Activated CD4-positive, alpha-beta T cell treated with anti-CD3 and anti-CD28 coated beads, Interleukin-2, amount 10 ng/mL, durations not matched to agents 7 days and 5 days (primary cell): Measurements from ENCODE around the gene CROCC. TPM values are rescaled to one million over a fixed set of nuclear protein-coding genes. Genes with fewer than 3 reads are reported as not detected.

ENCODE experiments used
- CTCF ChIA-PET: fragments of 350-600 bp; sonication (Branson Sonifier 250); formaldehyde crosslinking; loops from one replicate; lab custom pipeline; 2021; ENCODE audit warnings: antibody characterized with exemption; lab: Charles Lee
- POLR2A ChIA-PET: fragments of 350-600 bp; sonication (Branson Sonifier 250); formaldehyde crosslinking; loops from one replicate; lab custom pipeline; 2021; ENCODE audit warnings: antibody characterized with exemption; lab: Charles Lee
- DNase-seq: peaks from one replicate; pipeline ENCODE4 v3.0.0-alpha.2; 2020
- H3K27ac Mint-ChIP-seq: one replicate; pipeline ENCODE4 v1.8.0; 2021; ENCODE audit warnings: mild to moderate bottlenecking, moderate library complexity, mixed read lengths
- H3K27me3 Mint-ChIP-seq: one replicate; pipeline ENCODE4 v1.8.0; 2021; ENCODE audit warnings: mixed read lengths
- H3K36me3 Mint-ChIP-seq: one replicate; pipeline ENCODE4 v1.8.0; 2021; ENCODE audit warnings: low read depth, mixed read lengths
- H3K4me1 Mint-ChIP-seq: one replicate; pipeline ENCODE4 v1.8.0; 2021; ENCODE audit warnings: mixed read lengths
- H3K4me3 Mint-ChIP-seq: one replicate; pipeline ENCODE4 v1.8.0; 2021; ENCODE audit warnings: mild to moderate bottlenecking, moderate library complexity, mixed read lengths
- H3K9me3 Mint-ChIP-seq: one replicate; pipeline ENCODE4 v1.8.0; 2021; ENCODE audit warnings: mixed read lengths
- total RNA-seq, 2 experiments: library from RNA; stranded (reverse); gene quantifications; one replicate each; pipeline ENCODE4 v1.2.3, GENCODE V29; 2021

CROCC gene
- total RNA-seq, 2 experiments from 2014 or later, result 30.7 to 37.3 TPM

DNA sequence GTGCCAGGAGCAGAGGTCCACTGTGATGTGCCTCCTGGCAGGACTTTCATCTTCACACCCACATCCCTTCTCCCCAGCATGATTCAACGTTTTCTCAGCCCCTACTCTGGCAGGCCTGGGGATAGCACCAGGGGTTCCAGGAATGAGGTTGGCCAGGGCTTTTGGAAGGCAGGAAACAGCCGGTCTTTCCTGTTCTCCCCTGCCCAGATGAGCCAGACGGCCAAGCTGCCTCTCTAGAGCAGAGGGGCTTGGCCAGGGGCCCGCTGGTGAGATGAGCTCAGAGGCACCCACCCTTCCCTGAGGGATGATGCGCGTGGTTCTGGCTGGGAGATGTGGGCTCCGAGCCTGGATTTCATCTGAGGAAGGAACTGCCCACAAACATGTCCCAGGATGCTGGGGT lies 63.0 kb downstream of the CROCC start:
- Mint-ChIP-seq H3K4me1 (peaks cover 6% of the 10 kb centered on the region), H3K4me3 (no peak overlapping the region), H3K36me3 (no peaks in the 10 kb centered on the region), H3K27me3 (peaks cover 27% of the 10 kb centered on the region), H3K9me3 (no peaks in the 10 kb centered on the region), H3K27ac (no peak overlapping the region)
- DNase-seq, result no peak
- CTCF ChIA-PET, result interaction anchor here (0.5 to 1.7 kb wide), 2 partner anchors 15 to 373 kb away, joined by 4 to 5 read pairs; no protein-coding TSS in a partner anchor
- POLR2A ChIA-PET, result no interaction called here

DNA sequence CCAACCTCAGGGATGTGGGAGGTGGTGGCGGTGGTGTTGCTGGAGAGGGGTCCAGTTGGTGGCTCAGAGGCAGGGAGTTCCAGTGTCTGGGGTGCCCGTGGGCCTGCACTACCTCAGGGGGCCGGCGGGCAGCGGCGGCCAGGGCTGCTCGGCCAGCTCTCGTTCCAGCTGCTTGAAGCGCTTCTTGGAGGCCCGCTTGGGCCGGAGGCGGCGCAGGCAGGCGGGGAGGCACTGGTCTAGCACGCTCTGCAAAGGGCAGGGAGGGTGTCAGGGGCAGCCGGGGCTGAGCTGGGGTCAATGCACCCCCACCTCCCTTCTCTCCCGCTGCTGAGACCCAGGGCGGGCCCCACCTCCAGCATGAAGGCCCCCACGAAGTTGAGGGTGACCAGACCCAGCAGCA lies 64.4 kb downstream of the CROCC start:
- H3K27me3 Mint-ChIP-seq, result peaks cover 17% of the 10 kb centered on the region
- H3K4me1 Mint-ChIP-seq, result peaks cover 1% of the 10 kb centered on the region
- ChIA-PET CTCF (interaction anchor here (0.6 to 1.9 kb wide), 4 partner anchors 10 to 26 kb away, joined by 3 to 8 read pairs (median 4); no protein-coding TSS in a partner anchor), POLR2A (no interaction called here)
- H3K36me3 Mint-ChIP-seq, result no peaks in the 10 kb centered on the region
- DNase-seq, result no peak
- H3K27ac Mint-ChIP-seq, result no peak overlapping the region
- no peak overlapping the region for H3K4me3 Mint-ChIP-seq
- no peaks in the 10 kb centered on the region for H3K9me3 Mint-ChIP-seq

DNA sequence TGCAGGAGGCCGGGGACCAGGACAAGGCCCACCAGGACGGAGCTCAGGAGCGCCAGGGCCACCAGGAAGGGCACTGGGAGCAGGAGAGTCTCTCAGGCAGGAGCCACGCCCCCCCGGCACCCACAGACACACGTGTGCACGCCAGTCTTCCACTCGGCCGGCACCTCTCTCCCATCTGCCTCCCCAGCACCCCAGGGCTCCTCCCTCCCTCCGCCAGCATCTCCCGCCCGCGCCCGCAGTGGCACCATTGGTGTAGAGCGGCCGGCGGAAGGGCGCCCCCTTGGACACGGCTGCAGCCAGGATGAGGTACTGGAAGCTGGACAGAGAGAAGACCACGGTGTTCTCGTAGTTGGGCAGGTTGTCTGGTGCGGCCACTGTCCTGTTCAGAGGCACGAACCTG lies 64.8 kb downstream of the CROCC start:
- H3K36me3 Mint-ChIP-seq, result no peaks in the 10 kb centered on the region
- no peaks in the 10 kb centered on the region for H3K9me3 Mint-ChIP-seq
- ChIA-PET CTCF (interaction anchor here (0.9 to 1.9 kb wide), 3 partner anchors 10 to 26 kb away, joined by 3 to 8 read pairs (median 5); no protein-coding TSS in a partner anchor), POLR2A (no interaction called here)
- no peak for DNase-seq
- peaks cover 13% of the 10 kb centered on the region for H3K27me3 Mint-ChIP-seq
- H3K27ac Mint-ChIP-seq, result no peak overlapping the region
- no peaks in the 10 kb centered on the region for H3K4me1 Mint-ChIP-seq
- H3K4me3 Mint-ChIP-seq, result no peak overlapping the region

DNA sequence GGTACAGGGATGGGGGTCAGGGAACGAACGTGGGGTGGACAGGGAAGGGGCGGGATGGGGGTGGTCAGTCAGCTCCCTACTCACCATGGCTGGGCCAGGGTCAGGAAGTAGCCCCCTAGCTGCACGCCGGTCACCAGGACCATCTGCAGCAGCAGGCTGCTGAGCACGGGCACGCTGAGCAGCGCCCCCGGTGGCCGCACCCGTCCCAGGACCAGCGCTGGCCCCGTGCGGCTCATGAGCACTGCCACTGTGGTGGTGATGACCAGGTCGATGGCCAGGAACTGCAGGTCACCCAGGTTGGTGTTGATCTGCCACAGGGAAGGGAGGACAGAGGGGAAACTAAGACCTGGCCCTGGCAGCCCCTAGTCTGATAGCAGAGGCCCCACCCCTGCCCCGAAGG lies 65.2 kb downstream of the CROCC start:
- no peaks in the 10 kb centered on the region for H3K4me1 Mint-ChIP-seq
- DNase-seq, result no peak
- H3K27ac Mint-ChIP-seq, result no peak overlapping the region
- no peaks in the 10 kb centered on the region for H3K9me3 Mint-ChIP-seq
- H3K36me3 Mint-ChIP-seq, result no peaks in the 10 kb centered on the region
- H3K27me3 Mint-ChIP-seq, result peaks cover 10% of the 10 kb centered on the region
- ChIA-PET POLR2A (no interaction called here), CTCF (interaction anchor here (1.9 kb wide), 1 partner anchor 26 kb away, joined by 8 read pairs; no protein-coding TSS in a partner anchor)
- no peak overlapping the region for H3K4me3 Mint-ChIP-seq

DNA sequence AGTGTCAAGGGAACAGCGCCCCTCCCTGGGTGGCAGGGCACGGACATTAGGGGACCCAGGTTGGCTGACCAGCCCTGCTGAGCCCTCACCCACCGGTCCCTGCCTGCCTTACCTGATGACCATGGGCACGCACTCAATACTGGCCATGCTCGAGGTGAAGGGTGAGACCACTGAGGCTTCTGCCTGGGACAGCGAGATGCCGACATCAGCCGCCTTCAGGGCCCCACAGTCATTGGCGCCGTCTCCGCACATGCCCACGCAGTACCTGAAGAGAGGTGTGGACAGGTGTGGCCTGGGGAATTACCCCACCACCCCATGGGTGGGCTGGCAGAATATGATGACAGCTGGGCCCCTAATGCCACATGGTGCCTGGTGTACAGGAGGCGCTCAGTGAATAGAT lies 66.5 kb downstream of the CROCC start:
- Mint-ChIP-seq H3K4me3 (no peak overlapping the region), H3K4me1 (no peaks in the 10 kb centered on the region), H3K9me3 (no peaks in the 10 kb centered on the region), H3K36me3 (no peaks in the 10 kb centered on the region), H3K27ac (no peak overlapping the region), H3K27me3 (peaks cover 3% of the 10 kb centered on the region)
- ChIA-PET CTCF (interaction anchor here (1.9 kb wide), 1 partner anchor 28 kb away, joined by 8 read pairs; no protein-coding TSS in a partner anchor), POLR2A (no interaction called here)
- no peak for DNase-seq

DNA sequence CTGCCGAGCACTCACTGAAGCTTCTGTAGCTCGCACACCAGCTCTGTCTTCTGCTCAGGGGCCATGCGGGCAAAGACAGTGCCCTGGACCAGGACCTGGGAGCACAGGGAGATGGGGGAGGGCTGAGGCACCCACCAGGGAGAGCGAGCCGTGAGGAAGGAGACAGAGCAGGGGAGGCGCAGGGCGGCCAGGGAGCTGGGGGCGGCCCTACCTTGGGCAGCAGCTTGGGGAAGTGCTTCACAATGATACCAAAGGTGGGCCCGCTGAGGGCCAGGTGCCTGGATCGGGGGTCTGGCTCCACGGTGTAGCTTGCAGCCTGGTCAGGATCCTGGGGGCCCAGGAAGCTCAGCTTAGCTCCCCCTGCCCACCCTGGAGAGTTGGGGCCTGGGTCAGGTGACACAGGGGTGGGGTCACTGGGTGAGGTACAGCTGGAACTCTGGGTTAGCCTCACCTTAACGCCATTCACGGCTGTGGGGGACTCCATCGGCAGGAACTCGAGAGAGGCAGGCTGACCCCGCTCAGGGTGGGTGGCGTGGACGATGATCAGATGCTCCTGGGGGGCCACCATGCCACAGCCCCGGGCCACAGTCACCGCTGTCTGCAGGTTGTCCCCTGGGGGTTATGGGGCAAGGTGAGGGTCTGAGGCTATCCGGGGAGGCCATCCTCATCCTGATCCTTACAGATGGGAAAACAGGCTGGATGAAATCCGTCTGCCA lies 68.1 kb downstream of the CROCC start:
- Mint-ChIP-seq H3K27ac (no peak overlapping the region), H3K4me3 (no peak overlapping the region), H3K36me3 (no peaks in the 10 kb centered on the region), H3K27me3 (no peaks in the 10 kb centered on the region), H3K4me1 (no peaks in the 10 kb centered on the region), H3K9me3 (no peaks in the 10 kb centered on the region)
- CTCF ChIA-PET, result interaction anchor here (0.7 to 2.9 kb wide), 2 partner anchors 13 to 38 kb away, joined by 3 to 11 read pairs; no protein-coding TSS in a partner anchor
- no peak for DNase-seq
- POLR2A ChIA-PET, result no interaction called here

DNA sequence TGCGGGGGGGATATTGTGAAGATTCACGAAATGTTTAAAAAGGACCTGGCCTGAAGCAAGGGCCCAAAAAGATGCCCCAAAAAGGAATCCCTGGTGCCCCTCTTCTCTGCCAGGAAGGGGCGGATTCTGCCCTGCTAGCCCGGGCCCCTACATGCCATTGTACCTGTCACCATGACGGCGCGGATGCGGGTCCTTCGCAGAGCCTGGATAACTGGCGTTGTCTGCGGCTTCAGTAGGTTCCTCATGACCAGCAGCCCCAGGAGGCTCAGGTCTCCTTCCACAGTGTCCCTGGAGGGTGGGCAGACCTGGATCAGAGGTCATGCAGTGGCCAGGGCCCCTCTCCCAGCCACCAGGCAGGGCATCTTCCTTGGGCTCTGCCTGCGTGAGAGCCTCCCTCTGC lies 69.8 kb downstream of the CROCC start:
- POLR2A ChIA-PET, result no interaction called here
- no peaks in the 10 kb centered on the region for H3K27me3 Mint-ChIP-seq
- CTCF ChIA-PET, result interaction anchor here (2.0 to 2.9 kb wide), 2 partner anchors 11 to 12 kb away, joined by 5 to 11 read pairs; partner anchors contain the start of gene MFAP2
- no peak for DNase-seq
- no peak overlapping the region for H3K4me3 Mint-ChIP-seq
- no peak overlapping the region for H3K27ac Mint-ChIP-seq
- no peaks in the 10 kb centered on the region for H3K4me1 Mint-ChIP-seq
- peaks cover 2% of the 10 kb centered on the region for H3K36me3 Mint-ChIP-seq
- H3K9me3 Mint-ChIP-seq, result no peaks in the 10 kb centered on the region

DNA sequence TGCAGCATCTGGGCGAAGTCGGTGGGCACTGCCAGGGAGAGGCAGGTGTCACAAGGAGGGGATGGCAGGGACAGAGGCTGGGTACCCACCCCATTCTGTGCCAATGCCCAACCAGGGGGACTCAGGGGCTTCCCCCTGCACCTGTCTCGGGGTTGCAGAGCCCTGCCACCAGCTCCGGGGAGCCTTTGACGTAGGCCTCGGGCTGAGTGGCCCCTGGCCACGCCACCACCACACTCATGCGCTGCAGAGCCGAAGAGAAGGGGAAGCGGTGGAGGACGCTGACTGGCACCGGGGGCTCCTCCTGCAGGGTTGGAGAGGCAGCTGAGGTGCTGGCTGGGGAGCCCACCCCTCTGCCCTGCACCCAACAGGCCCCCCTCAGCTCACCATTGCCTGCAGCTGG lies 70.4 kb downstream of the CROCC start:
- H3K27ac Mint-ChIP-seq, result no peak overlapping the region
- H3K4me1 Mint-ChIP-seq, result no peaks in the 10 kb centered on the region
- no peak overlapping the region for H3K4me3 Mint-ChIP-seq
- no peaks in the 10 kb centered on the region for H3K9me3 Mint-ChIP-seq
- POLR2A ChIA-PET, result no interaction called here
- CTCF ChIA-PET, result interaction anchor here (1.1 to 2.0 kb wide), 2 partner anchors 9 to 12 kb away, joined by 3 to 5 read pairs; partner anchors contain the start of gene MFAP2
- H3K36me3 Mint-ChIP-seq, result peaks cover 2% of the 10 kb centered on the region
- no peak for DNase-seq
- H3K27me3 Mint-ChIP-seq, result no peaks in the 10 kb centered on the region

DNA sequence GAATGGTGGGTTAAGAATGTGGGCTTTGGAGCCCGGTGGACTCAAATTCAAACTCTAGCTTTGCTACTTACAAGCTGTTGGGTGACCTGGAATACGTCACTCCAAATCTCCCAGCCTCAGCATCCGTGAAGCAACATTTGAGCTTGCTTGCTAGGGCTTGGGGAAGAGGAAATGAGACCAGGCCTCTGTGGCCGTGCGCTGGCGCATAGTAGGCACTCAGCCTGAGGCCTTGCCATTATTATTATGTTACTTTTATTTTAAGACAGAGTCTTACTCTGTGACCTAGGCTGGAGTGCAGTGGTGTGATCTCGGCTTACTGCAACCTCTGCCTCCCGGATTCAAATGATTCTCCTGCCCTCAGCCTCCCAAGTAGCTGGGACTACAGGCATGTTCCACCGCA lies 70.9 kb downstream of the CROCC start:
- CTCF ChIA-PET, result interaction anchor here (1.1 to 2.0 kb wide), 2 partner anchors 8 to 13 kb away, joined by 3 to 5 read pairs; partner anchors contain the start of gene MFAP2
- POLR2A ChIA-PET, result no interaction called here

DNA sequence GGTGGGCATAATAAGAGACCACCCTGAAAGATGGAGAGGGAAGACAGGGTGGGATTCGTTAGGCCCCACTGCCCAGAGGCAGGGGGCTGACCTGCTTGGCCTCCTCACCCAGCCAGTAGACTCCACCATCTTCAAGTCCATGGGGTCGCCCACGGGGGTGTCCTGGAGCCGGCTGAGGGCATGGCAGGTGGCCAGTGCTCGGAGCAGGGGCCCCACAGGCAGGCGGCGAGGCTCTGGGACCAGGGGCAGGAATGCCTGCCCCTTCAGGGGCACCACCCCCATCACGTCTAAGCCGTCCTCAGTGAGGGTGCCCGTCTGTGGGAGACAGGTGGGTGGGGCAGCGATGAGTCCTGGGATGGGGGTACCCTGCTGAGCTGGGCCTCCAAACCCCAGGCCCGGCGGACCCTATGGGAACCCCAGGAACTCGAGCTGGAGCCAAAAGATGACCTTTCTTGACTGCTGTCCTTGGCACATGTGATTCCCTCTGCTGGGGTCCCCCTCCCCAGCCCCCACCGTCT lies 71.8 kb downstream of the CROCC start:
- Mint-ChIP-seq H3K4me3 (no peak overlapping the region), H3K9me3 (no peaks in the 10 kb centered on the region), H3K4me1 (no peaks in the 10 kb centered on the region), H3K36me3 (peaks cover 5% of the 10 kb centered on the region), H3K27me3 (no peaks in the 10 kb centered on the region), H3K27ac (no peak overlapping the region)
- DNase-seq, result no peak
- ChIA-PET POLR2A (no interaction called here), CTCF (interaction anchor here (2.0 kb wide), 1 partner anchor 13 kb away, joined by 5 read pairs; the partner anchor contains the start of gene MFAP2)

More for the DNA sequence above, 70.9 kb downstream of the CROCC start:
- Mint-ChIP-seq H3K4me1 (no peaks in the 10 kb centered on the region), H3K27ac (no peak overlapping the region), H3K4me3 (no peak overlapping the region), H3K27me3 (no peaks in the 10 kb centered on the region), H3K36me3 (peaks cover 2% of the 10 kb centered on the region), H3K9me3 (no peaks in the 10 kb centered on the region)
- no peak for DNase-seq

DNA sequence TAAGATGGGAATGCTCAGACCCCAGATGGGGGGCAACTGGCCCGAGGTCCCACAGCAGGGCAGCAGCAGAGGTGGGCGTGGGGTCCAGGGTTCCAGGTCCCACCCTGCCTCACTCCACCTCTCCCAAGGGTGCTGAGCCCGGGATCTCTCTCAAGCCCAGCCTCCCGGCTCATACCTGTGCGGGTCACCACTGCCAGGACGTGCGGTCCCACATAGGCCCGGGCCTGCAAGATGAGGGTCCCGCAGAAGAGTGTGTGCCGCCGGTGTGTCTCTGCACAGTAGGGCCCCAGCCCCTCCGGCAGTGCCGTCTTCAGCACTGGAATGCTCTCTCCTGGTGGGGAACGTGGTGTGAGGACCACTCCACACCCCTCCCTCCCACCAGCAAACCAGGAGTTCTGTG lies 75.1 kb downstream of the CROCC start:
- Mint-ChIP-seq H3K27me3 (no peaks in the 10 kb centered on the region), H3K27ac (no peak overlapping the region), H3K9me3 (no peaks in the 10 kb centered on the region), H3K4me3 (no peak overlapping the region), H3K4me1 (no peaks in the 10 kb centered on the region), H3K36me3 (peaks cover 12% of the 10 kb centered on the region)
- no peak for DNase-seq
- ChIA-PET POLR2A (no interaction called here), CTCF (interaction anchor here (1.4 kb wide), 1 partner anchor 11 kb away, joined by 3 read pairs; no protein-coding TSS in a partner anchor)

DNA sequence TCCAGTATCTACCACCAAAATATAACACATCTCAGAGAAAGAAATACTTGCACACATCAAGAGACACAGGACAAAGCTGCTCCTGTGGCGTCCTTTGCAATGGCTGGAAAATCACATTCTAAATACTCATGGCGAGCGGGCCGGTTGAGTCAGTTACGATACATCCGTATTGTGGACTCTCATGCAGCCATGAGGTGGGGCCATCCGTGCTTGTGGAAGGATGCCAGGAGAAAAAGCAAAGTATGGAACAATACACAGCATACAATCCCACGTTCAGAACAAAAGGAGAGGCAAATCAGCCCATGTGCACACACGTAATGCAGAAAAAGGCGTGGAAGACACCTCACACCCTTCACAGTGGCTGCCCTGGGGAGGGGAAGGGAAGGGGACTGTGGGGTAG lies 76.9 kb downstream of the CROCC start:
- POLR2A ChIA-PET, result no interaction called here
- CTCF ChIA-PET, result no interaction called here

DNA sequence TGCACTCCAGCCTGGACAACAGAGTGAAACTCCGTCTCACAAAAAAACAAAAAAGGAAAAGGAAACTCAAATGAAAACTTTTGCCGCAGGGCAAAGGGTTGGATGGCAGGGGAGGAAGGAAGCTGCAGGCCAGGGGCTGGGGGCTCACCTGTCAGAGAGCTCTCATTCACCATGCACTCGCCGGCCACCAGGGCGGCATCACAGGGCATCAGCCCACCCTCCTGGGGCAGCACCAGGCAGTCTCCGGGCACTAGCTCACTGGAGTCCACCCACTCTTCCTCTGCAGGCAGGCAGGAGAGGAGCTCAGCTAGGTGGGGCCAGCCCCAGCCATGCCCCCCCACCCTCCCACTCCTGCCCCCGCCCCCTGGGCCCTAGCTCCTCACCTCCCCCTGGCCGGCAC lies 78.1 kb downstream of the CROCC start:
- Mint-ChIP-seq H3K4me1 (no peaks in the 10 kb centered on the region), H3K27ac (no peak overlapping the region), H3K4me3 (no peak overlapping the region), H3K9me3 (no peaks in the 10 kb centered on the region), H3K36me3 (peaks cover 19% of the 10 kb centered on the region), H3K27me3 (no peaks in the 10 kb centered on the region)
- DNase-seq, result no peak
- POLR2A ChIA-PET, result no interaction called here
- CTCF ChIA-PET, result interaction anchor here (1.1 kb wide), 1 partner anchor 14 kb away, joined by 5 read pairs; no protein-coding TSS in a partner anchor

More for the DNA sequence above, 76.9 kb downstream of the CROCC start:
- no peak overlapping the region for H3K4me3 Mint-ChIP-seq
- no peak overlapping the region for H3K27ac Mint-ChIP-seq
- no peaks in the 10 kb centered on the region for H3K27me3 Mint-ChIP-seq
- no peaks in the 10 kb centered on the region for H3K9me3 Mint-ChIP-seq
- peaks cover 13% of the 10 kb centered on the region for H3K36me3 Mint-ChIP-seq
- DNase-seq, result no peak
- H3K4me1 Mint-ChIP-seq, result no peaks in the 10 kb centered on the region
